Suprapubic skin (tissue), 3 donors: ENCODE results near the gene LRRFIP1.

ENCODE experiments used
- POLR2A ChIP-seq, 2 donors: fragments of 450-650 bp; IDR thresholded peaks; one replicate each; pipeline ENCODE4 v1.6.1; 2017; ENCODE audit warnings: antibody characterized with exemption in 2 of 2, mild to moderate bottlenecking in 2 of 2, moderate library complexity in 2 of 2
- TF ChIP-seq, protein P1 (sequence below), 2 donors: fragments of 200-600 bp in 1 of 2; fragments of 450-650 bp in 1 of 2; sonication (generic) in 1 of 2; IDR thresholded peaks; one replicate each; pipeline ENCODE4 v1.5.1; 2016 to 2019; ENCODE audit warnings: antibody characterized with exemption in 2 of 2, mild to moderate bottlenecking in 1 of 2, moderate library complexity in 1 of 2

DNA sequence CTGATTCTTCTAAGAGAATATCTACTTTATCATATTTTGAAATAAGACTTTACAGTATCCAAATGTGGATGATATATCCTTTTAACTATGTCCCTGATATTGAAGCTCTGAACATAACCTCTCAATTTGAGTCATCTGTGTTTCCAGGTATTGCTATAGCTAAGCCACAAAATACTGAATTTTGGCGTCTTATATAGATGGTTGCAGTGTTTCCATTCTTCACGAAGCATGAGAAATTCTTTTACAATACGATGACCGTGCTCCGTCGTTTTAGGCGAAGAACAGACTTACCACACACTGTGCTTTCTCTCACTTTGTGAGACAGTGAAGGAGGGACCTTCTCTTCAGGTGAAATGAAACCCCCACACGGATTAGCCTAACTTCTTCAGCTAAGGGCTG is 45.3 kb downstream of the LRRFIP1 start:
- no peak for TF ChIP-seq POLR2A (IDR thresholded peaks at IDR 0.05)
- TF ChIP-seq, protein P1, sequence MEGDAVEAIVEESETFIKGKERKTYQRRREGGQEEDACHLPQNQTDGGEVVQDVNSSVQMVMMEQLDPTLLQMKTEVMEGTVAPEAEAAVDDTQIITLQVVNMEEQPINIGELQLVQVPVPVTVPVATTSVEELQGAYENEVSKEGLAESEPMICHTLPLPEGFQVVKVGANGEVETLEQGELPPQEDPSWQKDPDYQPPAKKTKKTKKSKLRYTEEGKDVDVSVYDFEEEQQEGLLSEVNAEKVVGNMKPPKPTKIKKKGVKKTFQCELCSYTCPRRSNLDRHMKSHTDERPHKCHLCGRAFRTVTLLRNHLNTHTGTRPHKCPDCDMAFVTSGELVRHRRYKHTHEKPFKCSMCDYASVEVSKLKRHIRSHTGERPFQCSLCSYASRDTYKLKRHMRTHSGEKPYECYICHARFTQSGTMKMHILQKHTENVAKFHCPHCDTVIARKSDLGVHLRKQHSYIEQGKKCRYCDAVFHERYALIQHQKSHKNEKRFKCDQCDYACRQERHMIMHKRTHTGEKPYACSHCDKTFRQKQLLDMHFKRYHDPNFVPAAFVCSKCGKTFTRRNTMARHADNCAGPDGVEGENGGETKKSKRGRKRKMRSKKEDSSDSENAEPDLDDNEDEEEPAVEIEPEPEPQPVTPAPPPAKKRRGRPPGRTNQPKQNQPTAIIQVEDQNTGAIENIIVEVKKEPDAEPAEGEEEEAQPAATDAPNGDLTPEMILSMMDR (IDR thresholded peaks at IDR 0.05), result no peak
